Activated naive CD8-positive, alpha-beta T cell treated with anti-CD3 and anti-CD28 coated beads, Interleukin-2, amount 50 U/mL, for 16 hours (primary cell): ENCODE results near the gene SREK1IP1.
A peak's percentile ranks its signal among the peaks of the same experiment; 100 is the strongest.

ENCODE experiments used
- DNase-seq: peaks from one replicate; pipeline ENCODE4 v3.0.0-alpha.2; 2020; ENCODE audit warnings: low read depth, low spot score

The SREK1IP1 gene

DNA sequence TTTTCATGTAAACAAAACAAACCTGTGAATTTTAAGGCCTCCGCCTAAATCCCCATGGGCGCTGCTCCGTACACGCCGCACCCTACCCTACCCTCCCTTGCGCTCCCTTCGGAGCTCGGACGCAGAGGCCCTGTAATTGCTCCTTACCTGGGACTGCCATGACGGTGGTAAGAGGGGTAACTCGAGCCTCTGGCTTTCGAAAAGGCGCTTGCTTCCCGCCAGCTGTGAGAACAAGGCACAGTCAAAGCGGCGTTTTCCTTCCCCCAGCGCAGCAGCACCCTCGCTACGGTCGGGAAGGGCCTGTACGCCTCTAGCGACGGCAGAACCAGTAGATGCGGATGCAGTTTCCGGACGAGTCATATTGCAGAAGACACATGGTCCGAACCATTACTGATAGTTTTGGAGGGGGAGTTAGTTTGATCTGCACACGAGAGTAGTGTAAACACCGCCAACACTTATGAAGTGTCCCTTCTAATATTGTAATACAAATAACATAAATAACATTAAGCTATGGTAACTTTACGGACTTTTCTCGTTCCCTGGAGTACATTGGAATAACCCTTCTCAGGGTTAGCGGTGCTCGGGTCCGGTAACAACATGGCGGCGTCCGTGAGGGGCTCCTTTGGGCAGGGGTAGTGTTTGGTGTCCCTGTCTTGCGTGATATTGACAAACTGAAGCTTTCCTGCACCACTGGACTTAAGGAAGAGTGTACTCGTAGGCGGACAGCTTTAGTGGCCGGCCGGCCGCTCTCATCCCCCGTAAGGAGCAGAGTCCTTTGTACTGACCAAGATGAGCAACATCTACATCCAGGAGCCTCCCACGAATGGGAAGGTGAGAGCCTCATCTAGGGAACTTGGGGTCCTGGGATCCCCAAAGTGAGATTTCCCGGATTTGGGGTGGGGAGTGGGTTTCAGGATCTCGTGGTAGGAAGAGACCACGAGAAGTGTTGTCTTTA, at the start of gene SREK1IP1, which contains the start of gene CWC27:
Gene SREK1IP1 (minus strand): TSS at position 334 of the 955 bp plus-strand sequence. CDS start 174 bp downstream, at position 160.
Gene CWC27 (plus strand): TSS at position 573 of the 955 bp plus-strand sequence. CDS start 217 bp downstream, at position 790.
- peak; percentile 50 for DNase-seq

DNA sequence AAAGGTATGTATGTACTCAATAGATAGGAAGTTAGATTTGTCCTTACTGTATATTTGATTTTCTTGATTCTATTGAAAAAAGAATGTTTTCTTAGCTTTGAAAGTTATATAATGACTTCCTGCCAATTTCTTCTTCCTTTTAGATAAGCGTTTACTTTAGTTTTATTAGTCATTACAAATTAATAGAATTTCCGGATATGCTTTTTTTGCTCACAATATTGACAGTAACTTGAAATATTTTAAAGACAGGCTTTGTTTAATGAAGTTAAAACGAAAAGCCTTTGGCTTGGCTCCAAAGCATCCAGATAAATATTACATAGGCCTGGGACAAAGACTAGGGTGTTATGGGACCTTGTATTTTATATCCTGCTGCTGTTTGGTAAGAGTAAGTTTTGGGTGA, 49.8 kb upstream of the SREK1IP1 start:
- DNase-seq, result no peak

DNA sequence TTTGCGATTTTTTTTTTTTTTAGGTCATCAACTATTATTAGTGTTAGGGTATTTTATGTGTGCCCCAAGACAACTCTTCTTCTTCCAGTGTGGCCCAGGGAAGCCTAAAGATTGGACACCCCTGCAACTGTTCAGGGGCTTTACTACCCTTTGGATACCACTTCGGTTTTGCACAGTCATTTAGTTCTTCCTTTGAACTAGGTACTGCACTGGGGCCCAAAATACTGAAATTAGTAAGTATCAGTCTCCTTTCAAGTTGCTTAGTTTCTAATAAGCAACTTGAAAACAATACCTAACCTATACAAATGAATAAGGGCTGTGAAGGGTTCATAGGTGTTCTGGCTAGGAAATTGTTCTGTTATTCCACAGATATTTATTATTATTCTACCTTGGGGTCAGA, 45.6 kb upstream of the SREK1IP1 start:
- DNase-seq, result no peak

GRCh38 chr5:64811050-64811640, 42.7 kb upstream of the SREK1IP1 start:
- no peak for DNase-seq

- DNase-seq, result no peak
Measured at GRCh38 chr5:64807520-64807919, 39.0 kb upstream of the SREK1IP1 start.

DNA sequence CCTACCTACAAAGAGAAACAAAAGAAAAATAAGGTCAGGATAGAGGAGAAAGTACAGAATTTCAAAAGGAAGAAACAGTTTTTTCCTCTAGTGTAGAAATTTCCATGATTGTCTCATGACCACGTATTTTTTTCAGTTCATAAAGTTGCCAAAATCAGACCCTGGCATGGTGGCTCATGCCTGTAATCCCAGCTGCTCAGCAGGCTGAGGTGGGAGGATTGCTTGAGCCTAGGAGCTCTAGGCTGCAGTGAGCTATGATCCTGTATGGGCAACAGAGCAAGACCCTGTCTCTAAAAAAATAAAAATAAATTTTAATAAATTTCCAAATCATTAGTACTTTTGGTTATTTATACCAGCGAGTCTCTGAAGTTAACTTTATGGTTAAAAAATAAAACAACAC, 38.0 kb upstream of the SREK1IP1 start:
- no peak for DNase-seq

- no peak for DNase-seq
Measured at GRCh38 chr5:64800926-64801325, 32.4 kb upstream of the SREK1IP1 start.

GRCh38 chr5:64796301-64796700, 27.8 kb upstream of the SREK1IP1 start:
- no peak for DNase-seq

DNA sequence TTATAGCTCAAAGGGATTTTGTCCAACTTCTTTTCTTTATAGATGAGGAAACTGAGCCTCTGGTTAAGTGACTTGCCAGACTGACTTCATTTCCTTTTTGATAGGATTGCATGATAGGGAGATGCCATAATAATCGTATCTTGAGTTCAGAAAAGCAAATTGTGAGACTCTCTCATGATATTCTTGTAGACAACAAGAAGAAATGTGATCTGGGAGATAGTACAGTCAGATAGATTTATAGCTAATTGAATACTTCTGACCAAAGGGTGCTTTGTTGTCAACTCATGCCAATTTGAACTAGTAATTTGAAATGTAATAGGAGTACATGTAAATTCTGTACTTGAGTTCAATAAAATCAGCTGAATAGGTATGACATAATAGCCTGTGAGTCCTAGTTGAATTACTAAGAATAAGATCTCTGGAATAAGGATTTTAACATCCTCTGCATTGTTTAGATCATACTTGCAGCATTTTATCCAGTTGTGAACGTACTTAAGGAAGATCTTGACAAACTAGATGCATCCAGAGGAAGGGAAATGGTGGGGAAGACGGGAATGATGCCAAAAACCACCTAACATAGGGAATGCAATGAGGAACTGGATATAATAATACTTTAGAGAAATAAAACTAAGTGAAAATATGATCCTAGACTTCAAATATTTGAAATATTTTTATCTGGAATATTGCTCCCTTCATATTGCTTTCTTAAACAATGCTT, 25.7 kb upstream of the SREK1IP1 start:
- no peak for DNase-seq

- DNase-seq, result no peak
Measured at GRCh38 chr5:64792469-64792868, 24.0 kb upstream of the SREK1IP1 start.

DNA sequence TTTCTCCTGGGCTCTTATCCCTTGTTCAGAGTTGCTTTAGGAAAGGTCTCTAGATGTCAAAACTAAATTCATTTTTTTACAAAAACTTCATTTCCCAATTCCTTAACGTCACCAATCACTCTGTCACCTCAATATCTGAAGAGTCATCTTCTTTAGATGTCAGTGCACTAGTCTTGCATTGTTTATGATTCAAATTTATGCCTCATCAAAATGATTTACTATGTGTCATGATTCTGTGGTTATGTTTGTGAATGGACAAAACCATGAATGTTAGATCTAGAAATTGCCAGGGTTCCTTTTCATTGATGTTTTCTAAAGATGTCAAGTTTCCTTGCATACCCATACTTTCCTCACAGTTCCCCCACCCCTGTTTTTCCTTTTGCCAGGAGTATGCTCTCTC, 21.7 kb upstream of the SREK1IP1 start:
- DNase-seq, result no peak

DNA sequence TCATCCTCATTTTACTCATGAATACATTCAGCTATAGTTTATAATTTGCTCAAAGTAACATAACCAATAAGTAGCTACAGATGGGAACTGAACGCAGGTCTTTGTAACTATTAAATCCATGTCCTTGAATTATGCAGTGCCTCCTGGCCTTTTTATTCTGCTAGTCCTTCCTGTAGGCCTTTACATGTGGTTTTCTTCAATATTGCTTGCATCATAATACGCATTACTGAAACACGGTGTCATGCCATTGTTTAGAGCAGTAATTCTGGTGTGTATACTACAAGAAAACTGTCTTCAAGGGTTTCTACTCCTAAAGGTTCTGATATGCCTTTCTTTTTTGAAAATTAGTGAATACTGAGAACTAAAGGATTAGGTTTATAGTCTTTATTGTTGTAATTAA, 21.0 kb upstream of the SREK1IP1 start:
- DNase-seq, result no peak

DNA sequence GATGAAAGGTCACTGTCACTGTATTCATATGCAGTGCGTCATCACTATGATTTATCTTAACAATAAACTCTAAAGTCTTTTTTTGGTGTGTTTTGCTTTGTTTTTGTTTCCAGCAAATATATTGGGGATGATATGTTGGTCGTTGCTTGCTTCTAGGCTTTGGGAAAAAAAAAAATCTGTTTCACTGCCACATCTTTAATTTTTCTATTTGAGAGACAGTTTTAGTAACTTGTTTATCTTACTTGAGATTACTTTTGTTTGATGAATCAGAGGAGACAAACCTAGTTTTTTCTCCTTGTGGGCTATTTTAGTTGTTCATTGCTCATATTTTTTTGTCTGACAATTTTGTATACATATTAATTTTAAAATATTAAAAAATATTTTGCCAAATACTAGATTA, 19.7 kb upstream of the SREK1IP1 start:
- no peak for DNase-seq

GRCh38 chr5:64786372-64786771, 17.9 kb upstream of the SREK1IP1 start:
- DNase-seq, result no peak

DNA sequence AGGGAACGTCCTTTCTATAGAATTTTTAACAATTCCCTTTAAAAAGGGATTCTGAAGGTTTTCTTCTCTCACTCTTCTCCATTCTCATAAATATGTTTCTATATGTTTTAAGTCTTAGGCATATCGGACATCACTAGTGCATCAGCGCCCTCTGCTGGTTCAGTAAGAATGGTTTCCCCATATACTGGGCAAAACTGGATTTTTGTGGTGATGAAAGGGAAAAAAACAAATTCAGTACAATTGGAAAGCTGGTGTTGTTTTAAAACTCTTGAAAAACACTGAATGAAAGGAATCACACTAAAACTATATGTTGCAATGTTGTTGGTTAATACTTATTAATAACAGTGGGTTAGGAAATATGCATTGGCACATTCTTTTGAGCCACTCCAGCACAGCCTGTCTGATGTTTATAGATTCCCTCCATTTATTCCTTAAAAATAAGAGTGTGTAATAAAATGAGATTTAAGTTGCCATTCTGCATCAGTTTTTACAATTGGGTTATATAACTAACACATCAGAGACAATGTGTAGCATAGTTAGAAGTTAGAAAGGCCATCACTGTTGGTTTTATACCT, 16.0 kb upstream of the SREK1IP1 start:
- peak; percentile 32 for DNase-seq

- DNase-seq, result no peak
Measured at GRCh38 chr5:64775291-64775690, 6.8 kb upstream of the SREK1IP1 start.

- DNase-seq, result no peak
Measured at GRCh38 chr5:64773533-64773932, 5.0 kb upstream of the SREK1IP1 start.

GRCh38 chr5:64771736-64772135, 3.2 kb upstream of the SREK1IP1 start:
- no peak for DNase-seq

- no peak for DNase-seq
Measured at GRCh38 chr5:64769855-64770254, 1.4 kb upstream of the SREK1IP1 start.

DNA sequence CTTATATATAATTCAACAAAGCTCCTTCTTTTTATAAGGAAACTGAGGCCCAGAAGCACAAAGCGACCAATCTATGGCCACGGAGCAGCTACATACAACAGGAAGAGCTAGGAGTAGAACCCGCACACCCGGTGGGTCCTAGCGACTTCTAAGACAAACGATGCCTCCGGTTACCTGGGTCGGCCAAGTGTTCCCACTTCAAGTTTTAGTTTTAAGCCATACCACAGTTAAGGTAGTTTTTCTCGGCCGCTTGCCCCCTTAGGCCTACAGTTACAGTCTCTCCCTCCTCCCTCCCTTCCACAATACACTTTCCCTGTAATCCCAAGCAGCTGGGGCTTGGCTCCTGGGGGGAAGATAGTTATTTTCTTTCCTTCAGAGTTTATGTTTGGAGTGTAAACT, 533 bp downstream of the SREK1IP1 start:
- no peak for DNase-seq

DNA sequence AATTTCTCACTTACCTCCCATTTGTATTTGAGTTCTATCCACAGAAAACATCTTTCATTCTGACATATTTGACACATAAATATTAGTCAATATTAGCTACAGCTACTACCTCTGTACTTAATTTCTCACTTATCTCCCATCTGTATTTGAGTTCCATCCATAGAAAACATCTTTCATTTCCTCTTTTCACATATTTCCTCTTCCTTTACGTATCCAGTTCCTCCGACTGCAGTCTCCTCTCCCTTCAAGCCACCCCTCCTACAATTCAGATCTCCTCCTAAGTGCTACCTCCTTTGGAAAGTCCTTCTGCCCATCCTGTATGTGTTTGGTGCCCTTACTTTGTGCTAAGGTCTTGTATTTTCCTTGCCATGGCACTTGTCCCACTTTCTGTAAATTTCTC, 1.6 kb downstream of the SREK1IP1 start:
- DNase-seq, result no peak
